ENCODE results near the gene ST7.
"Not testable (repeated sequence)": the region's sequence is repeated elsewhere in the genome, so short reads cannot be mapped to it uniquely, and the experiment has no call there.

Gene ST7

DNA sequence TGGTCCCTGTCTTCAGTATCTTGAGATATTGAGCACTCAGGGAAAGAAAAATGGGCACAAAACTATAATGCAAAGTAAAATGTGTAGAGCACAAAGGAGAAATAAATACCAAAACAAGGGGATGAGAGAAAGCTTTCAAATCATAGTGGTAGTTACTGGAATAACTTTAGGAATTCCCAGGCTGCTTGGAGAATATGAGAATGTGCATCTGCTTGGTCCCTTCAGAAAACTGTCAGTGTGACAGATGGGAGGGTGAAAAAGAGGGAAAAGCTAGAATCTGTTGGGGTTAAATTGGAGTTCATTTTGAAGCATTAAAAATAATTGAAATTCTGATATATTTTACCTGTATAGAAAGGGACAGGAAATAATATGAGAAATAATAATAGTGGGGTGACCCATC is 15.3 kb downstream of the ST7 start:
- H3K4me3 ChIP-seq (ENCODE audit: low read depth, low read length): no peak overlapping the region
- DNase-seq (ENCODE audit: low read depth): no peak
- TF ChIP-seq, protein P1, sequence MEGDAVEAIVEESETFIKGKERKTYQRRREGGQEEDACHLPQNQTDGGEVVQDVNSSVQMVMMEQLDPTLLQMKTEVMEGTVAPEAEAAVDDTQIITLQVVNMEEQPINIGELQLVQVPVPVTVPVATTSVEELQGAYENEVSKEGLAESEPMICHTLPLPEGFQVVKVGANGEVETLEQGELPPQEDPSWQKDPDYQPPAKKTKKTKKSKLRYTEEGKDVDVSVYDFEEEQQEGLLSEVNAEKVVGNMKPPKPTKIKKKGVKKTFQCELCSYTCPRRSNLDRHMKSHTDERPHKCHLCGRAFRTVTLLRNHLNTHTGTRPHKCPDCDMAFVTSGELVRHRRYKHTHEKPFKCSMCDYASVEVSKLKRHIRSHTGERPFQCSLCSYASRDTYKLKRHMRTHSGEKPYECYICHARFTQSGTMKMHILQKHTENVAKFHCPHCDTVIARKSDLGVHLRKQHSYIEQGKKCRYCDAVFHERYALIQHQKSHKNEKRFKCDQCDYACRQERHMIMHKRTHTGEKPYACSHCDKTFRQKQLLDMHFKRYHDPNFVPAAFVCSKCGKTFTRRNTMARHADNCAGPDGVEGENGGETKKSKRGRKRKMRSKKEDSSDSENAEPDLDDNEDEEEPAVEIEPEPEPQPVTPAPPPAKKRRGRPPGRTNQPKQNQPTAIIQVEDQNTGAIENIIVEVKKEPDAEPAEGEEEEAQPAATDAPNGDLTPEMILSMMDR (IDR thresholded peaks at IDR 0.05; ENCODE audit: low read depth, low read length): no peak
- TF ChIP-seq POLR2A (IDR thresholded peaks at IDR 0.05; ENCODE audit: extremely low read depth, insufficient read length) (no peak), MYC (IDR thresholded peaks at IDR 0.05; ENCODE audit: low read depth, low read length) (no peak)
- TF ChIP-seq, protein P2, sequence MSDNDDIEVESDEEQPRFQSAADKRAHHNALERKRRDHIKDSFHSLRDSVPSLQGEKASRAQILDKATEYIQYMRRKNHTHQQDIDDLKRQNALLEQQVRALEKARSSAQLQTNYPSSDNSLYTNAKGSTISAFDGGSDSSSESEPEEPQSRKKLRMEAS (IDR thresholded peaks at IDR 0.05; ENCODE audit: low read depth, low read length): no peak

DNA sequence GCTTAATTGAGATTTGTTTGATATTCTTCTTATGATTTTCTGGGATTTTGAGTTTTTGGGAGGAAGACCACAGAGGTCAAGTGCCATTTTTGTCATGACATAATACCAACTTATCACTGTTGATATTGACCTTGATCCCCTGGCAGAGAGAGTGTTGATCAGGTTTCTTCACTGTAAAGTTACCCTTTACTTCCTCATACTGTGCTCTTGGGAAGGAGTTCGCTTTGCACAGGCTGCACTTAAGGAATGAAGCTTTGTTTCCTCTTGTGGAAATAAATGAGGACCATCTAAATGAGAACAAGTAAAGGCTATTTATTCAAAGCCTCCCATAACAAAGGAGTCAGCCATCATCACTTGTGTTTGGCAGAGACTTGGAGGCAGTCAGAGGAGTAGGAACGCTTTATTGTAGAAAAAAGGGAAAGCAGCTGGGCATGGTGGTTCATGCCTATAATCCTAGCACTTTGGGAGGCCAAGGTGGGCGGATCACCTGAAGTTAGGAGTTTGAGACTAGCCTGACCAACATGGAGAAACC is 16.1 kb downstream of the ST7 start:
- no peak overlapping the region for H3K4me3 ChIP-seq (ENCODE audit: low read depth, low read length)
- peak; percentile 41 for DNase-seq (ENCODE audit: low read depth)
- no peak for TF ChIP-seq POLR2A (IDR thresholded peaks at IDR 0.05; ENCODE audit: extremely low read depth, insufficient read length)
- TF ChIP-seq, protein P1 (IDR thresholded peaks at IDR 0.05; ENCODE audit: low read depth, low read length): no peak
- TF ChIP-seq MYC (IDR thresholded peaks at IDR 0.05; ENCODE audit: low read depth, low read length): no peak
- TF ChIP-seq, protein P2 (IDR thresholded peaks at IDR 0.05; ENCODE audit: low read depth, low read length): no peak

DNA sequence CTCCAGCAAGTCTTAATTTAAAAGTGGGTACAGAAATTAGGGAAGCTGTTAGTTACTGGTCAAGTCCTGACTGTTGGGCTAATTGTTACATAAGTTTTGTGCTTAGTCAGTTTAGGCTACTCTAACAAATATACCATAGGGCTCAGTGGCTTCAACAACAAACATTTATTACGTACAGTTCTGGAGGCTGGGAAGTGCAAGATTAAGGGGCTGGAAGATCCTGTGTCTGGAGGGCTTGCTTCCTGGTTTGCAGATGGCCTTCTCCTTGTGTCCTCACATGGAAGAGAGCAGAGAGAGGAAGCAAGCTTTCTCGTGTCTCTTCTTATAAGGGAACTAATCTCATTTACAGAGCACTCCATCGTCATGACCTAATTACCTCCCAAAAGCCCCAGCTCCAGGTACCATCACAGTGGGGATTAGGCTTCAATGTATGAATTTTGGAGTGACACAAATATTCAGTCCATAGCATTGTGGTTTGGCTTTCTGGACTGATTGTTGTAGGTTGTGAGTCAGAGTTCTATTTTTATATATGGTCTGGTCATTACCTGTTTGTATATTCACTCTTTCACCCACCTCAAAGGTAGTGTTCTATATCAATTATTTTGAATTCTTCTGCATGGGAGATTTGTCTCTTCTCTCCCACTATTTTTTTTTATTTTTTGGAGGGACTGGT is 17.1 kb downstream of the ST7 start:
- TF ChIP-seq MYC (IDR thresholded peaks at IDR 0.05; ENCODE audit: low read depth, low read length): no peak
- TF ChIP-seq POLR2A (IDR thresholded peaks at IDR 0.05; ENCODE audit: extremely low read depth, insufficient read length): no peak
- TF ChIP-seq, protein P2 (IDR thresholded peaks at IDR 0.05; ENCODE audit: low read depth, low read length): no peak
- TF ChIP-seq, protein P1 (IDR thresholded peaks at IDR 0.05; ENCODE audit: low read depth, low read length): no peak
- DNase-seq (ENCODE audit: low read depth): peak; percentile 65

DNA sequence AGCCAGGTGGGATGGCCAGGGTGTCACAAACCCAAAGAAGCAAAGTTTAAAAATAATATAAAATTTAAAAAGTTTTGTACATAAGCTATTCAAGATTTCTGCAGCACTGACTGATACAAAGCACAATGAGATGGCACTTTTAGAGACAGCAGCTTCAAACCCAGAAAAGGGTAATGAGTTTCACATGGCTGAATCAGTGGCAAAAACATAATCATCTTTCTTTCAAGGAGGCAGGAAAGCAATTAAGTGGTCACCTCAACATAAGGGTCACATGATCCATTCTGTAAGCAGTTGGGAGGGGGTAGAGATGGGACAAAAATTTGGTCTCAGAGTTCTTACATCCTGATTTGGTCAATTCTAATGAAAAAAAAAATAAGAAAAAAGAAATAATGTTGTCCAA is 17.9 kb downstream of the ST7 start:
- DNase-seq (ENCODE audit: low read depth); H3K4me3 ChIP-seq (ENCODE audit: low read depth, low read length): not testable (repeated sequence)

More for the DNA sequence above, 17.1 kb downstream of the ST7 start:
- no peak overlapping the region for H3K4me3 ChIP-seq (ENCODE audit: low read depth, low read length)

DNA sequence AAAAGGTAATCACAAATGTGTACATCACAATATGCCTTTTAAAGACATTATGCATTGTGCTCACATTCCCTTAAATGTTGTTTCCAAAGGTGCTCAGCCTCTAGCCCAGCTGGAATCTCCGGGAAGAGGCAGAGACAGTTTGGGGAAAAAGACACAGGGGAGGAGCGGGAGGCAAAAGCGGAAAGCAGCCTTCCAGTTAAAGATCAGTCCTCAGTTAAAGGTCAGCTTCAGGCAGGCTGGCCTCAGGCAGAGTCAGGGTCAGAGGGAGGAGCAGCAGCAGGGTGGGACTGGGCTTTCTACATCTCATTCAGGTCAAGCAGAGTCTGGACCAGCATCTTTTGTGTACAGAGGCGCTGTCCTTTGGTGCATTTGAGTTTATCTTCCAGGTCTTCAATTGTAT is 18.6 kb downstream of the ST7 start:
- H3K4me3 ChIP-seq (ENCODE audit: low read depth, low read length): no peak overlapping the region
- DNase-seq (ENCODE audit: low read depth): no peak
- TF ChIP-seq, protein P2 (IDR thresholded peaks at IDR 0.05; ENCODE audit: low read depth, low read length): no peak
- TF ChIP-seq, protein P1 (IDR thresholded peaks at IDR 0.05; ENCODE audit: low read depth, low read length): no peak
- TF ChIP-seq POLR2A (IDR thresholded peaks at IDR 0.05; ENCODE audit: extremely low read depth, insufficient read length): no peak
- TF ChIP-seq MYC (IDR thresholded peaks at IDR 0.05; ENCODE audit: low read depth, low read length): no peak

DNA sequence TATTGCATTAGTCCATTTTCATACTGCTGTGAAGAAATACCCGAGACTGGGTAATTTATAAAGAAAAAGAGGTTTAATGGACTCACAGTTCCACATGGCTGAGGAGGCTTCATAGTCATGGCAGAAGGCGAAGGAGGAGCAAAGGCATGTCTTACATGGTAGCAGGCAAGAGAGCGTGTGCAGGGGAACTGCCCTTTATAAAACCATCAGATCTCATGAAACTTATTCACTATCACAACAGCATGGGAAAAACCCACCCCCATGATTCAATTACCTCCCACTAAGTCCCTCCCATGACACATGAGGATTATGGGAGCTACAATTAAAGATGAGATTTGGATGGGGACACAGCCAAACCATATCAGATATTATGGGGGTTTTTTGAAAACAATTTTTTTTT is 21.7 kb downstream of the ST7 start:
- H3K4me3 ChIP-seq (ENCODE audit: low read depth, low read length); DNase-seq (ENCODE audit: low read depth): not testable (repeated sequence)

DNA sequence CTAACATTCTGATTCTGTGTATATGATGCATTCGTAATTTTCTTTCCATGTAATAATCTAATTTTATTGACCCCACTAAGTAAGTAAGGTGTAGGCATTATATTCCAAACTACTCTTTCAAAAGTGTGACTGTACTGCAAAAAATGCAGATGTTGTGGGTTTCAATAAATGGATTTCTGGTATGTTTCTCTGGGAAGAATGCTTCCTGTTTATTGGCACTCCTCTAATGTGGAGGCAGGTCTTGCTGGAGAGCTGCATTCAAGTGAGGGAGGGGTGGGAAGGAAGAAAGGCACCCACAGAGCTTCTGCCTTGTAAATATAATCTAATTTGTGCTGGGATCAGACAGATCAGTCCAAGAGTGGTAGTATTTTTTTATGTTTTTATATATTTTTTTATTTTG is 23.9 kb downstream of the ST7 start:
- TF ChIP-seq, protein P2 (IDR thresholded peaks at IDR 0.05; ENCODE audit: low read depth, low read length): no peak
- no peak for TF ChIP-seq MYC (IDR thresholded peaks at IDR 0.05; ENCODE audit: low read depth, low read length)
- no peak for TF ChIP-seq POLR2A (IDR thresholded peaks at IDR 0.05; ENCODE audit: extremely low read depth, insufficient read length)
- TF ChIP-seq, protein P1 (IDR thresholded peaks at IDR 0.05; ENCODE audit: low read depth, low read length): no peak
- DNase-seq (ENCODE audit: low read depth): no peak
- H3K4me3 ChIP-seq (ENCODE audit: low read depth, low read length): no peak overlapping the region
